NCI-H187 treated with DMSO at 0.1 percent for 48 hours (cell line): Measurements from ENCODE around the gene MALRD1.

ENCODE experiments used
- DNase-seq: peaks from one replicate; lab custom pipeline; 2025; lab: John Stamatoyannopoulos, UW

The MALRD1 gene

DNA sequence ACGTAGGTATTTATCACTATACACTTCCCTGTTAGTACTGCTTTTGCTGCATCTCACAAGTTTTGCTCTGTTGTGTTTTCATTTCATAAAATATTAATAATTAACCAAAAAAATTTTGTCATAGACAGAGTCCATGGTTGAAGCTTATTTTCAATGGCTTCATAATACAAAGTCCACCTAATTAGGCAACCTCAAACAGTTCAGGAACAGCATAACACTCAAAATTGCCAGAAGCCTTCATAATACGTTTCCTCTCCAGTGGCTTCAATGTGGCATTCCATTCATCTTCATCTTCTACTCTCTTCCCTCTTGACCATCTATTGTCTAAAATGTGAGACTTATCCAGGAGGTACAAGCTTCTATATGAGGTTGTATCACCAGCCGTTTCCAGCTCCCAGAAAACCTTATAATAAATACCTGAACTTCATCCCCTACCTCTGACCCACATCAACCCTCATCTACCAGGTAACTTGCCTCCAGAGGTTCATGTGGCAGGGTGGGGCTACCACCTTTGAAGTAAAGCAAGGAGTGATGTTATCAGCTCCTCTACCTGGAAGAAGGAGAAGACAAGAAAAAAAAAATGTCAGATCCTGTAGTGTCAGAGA, 337.3 kb downstream of the MALRD1 start:
- no peak for DNase-seq

DNA sequence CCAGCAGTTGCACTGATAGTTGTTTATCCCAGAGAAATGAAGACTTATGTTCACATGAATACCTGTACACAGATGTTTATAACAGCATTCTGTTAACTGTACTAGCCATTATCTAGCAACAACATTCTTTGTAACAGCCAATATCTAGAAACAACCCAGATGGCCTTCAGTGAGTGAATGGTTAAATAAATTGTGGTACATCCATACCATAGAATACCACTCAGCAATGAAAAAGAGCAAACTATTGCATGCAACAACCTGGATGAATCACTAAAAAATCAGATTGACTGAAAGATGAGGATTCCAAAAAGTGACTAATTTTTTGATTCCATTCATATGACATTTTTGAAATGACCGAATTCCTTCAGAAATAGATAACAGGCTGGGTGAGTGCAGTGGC, 360.3 kb downstream of the MALRD1 start:
- no peak for DNase-seq

DNA sequence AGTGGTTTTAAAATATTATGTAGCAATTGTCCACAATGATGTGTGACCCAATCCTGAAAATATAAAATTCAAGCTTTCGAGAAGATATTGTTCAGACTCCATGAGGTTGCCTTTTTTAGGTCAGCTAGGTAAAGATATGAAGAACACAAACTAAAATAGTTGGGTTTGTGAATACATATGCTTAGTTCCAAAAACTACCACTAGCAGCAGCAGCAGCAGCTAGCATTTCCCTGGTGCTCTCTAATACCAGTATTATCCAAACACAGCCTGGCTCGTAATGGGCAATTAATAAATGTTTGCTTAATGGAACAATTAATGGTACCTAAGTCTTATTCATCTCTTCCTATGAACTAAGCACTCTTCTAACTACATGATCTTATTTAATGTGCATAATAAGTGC, 362.5 kb downstream of the MALRD1 start:
- DNase-seq: no peak

GRCh38 chr10:19412531-19412930, 363.9 kb downstream of the MALRD1 start:
- no peak for DNase-seq

GRCh38 chr10:19416164-19416563, 367.6 kb downstream of the MALRD1 start:
- DNase-seq: no peak

GRCh38 chr10:19417740-19418139, 369.1 kb downstream of the MALRD1 start:
- no peak for DNase-seq

GRCh38 chr10:19421674-19422073, 373.1 kb downstream of the MALRD1 start:
- no peak for DNase-seq

- no peak for DNase-seq
Observed at GRCh38 chr10:19426034-19426433, 377.4 kb downstream of the MALRD1 start.

- DNase-seq: no peak
Observed at GRCh38 chr10:19431622-19432351, 383.2 kb downstream of the MALRD1 start.

DNA sequence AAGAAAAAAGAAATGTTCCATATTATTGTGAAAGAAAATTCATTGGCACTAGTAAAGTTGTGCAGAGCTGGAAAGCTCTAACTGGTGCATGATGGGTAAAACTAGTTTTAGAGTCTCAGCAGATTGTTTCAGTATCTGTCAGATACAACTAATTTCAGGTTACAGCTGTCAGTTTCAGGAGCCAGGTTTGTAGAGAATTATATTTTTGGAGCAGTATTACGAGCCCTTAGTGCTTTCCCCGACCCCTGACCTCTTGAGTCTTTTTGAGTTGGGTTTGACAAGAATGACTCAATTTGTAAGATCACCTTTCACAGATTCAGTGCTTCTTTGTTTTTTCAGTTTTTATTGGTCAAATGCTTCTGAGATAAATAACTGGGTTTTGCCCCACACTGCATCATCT, 401.3 kb downstream of the MALRD1 start:
- DNase-seq: no peak

DNA sequence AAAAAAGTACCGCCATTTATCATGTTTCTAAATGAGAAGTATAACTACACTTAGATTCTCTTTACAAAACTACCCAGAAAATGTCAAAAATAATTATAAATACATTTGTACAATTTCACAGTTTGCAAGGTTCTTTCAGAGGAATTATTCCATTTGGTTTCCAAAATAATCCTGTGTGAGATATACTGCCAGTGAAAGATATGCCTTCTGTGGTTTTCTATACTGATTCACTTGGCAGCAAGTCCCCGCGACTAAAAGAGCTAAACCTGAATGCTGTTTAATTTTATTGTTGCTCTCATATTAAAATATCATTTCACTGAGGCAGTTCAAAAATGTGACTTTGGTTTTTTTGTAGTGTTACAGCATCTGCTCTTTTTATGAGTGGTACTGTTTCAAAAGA, 402.8 kb downstream of the MALRD1 start:
- no peak for DNase-seq

- no peak for DNase-seq
Observed at GRCh38 chr10:19451937-19452336, 403.3 kb downstream of the MALRD1 start.

DNA sequence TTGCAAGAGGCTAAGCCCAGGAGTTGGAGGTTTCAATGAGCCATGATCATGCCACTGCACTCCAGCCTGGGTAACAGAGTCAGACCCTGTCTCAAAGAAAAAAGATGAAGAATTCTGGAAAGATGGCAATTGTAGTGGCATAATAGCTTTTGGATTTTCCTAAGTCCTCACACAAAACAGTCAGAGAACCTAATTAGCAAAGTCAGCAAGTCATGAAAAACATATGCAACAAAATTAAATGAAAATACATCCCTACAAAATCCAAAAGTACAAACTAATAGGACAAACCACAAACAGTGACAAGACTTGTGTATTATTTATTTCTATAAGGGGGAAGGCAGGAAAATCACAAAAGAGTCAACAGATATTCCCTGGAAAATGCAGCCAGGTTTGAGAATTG, 405.4 kb downstream of the MALRD1 start:
- DNase-seq: no peak

DNA sequence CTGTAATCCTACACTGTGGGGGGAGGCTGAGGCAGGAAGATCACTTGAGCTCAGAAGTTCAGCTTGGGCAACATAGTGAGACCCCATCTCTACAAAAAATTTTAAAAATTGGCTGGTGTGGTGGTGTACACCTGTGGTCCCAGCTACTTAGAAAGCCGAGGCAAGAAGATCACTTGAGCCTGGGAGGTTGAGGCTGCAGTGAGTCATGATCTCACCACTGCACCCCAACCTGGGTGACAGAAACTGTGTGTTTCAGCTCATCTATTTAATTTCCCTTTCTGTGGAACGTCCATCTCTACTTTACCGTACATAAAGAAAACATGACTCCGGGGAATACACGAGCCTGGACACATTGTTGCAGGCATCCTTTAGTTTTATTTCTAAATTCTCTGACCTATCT, 413.0 kb downstream of the MALRD1 start:
- DNase-seq: no peak

- no peak for DNase-seq
Observed at GRCh38 chr10:19466709-19467108, 418.1 kb downstream of the MALRD1 start.

DNA sequence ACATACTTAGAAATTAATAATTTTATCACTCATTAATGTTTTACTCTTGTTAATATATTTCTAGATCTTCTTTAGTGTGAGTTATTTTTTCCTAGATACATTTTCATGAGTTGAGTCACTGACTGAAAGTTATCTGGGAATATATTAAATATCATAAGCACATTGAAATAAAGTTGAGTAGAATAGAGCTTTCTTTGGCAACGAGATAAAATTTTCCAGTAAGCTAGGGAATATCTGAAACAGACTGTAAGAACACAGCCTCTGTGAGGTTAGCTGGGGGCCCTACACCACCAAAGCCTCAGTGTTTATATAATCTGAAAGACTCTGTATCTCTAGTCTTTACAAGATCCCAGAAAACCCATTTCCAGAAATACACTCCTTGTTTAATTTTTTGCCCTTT, 419.8 kb downstream of the MALRD1 start:
- DNase-seq: no peak

GRCh38 chr10:19469521-19469920, 420.9 kb downstream of the MALRD1 start:
- DNase-seq: no peak

GRCh38 chr10:19479854-19480253, 431.3 kb downstream of the MALRD1 start:
- no peak for DNase-seq

- DNase-seq: no peak
Observed at GRCh38 chr10:19480353-19480752, 431.8 kb downstream of the MALRD1 start.

DNA sequence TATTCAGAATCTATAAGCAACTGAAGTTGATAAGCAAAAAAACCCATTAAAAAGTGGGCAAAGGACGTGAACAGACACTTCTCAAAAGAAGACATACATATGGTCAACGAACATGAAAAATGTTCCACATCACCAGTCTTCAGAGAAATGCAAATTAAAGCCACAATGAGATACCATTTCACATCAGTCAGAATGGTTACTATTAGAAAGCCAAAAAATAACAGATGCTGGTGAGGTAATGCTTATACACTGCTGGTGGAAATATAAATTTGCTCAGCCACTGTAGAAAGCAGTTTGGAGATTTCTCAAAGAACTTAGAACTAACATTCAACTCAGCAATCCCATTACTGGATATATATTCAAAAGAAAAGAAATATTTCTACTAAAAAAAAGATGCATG, 434.8 kb downstream of the MALRD1 start:
- no peak for DNase-seq

DNA sequence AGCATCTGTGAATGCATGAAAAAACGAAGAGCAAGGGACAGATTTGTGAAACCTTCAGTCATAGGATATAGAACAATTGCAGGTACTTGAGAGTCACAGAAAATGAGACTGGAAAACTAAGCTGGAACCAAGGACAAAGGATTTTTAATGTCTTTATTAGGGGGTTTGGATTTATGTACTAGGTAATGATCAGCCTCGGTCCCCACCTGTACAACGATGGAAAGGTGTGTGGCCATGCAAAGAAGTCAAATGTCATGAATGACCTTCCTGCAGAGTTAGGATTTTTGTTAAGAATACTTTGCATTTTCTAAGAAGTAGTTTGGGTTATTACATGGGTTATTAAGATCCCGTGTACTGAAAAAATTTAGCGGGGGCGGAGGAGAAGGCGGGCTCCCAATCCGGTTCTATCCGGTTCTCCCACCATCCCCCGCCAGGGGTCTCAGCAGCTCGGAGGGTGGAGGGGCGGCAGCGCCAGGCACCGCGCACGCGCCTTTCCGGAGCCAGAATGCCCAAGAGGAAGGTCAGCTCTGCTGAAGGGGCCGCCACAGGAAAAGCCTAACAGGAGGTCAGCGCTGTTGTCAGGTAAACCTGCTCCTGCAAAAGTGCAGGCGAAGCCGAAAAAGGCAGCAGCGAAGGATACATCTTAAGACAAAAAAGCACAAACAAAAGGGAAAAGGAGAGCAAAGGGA, 440.1 kb downstream of the MALRD1 start:
- DNase-seq: no peak

DNA sequence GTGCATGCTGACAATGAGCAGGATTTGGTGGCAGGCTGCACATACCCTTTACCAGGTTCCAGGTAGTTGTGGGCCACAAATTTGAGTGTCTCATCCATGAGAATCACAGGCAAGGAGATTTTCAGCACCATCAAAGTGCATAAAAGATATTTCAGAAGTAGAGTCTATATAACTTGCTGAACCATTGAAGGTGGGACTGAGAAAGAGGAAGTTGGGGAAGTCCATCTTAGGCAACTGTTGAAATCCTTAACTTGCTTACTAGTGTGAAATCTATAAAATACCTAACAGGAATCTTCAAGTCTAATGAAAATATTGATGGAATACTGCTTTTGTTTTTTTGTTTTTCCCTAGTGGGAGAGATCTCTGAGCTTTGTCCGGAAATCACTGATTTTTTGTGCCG, 442.6 kb downstream of the MALRD1 start:
- no peak for DNase-seq

- DNase-seq: no peak
Observed at GRCh38 chr10:19493917-19494316, 445.3 kb downstream of the MALRD1 start.
